MM.1S (cell line): ENCODE results near the gene PTP4A2.

ENCODE experiments used
- DNase-seq: peaks from one replicate; pipeline ENCODE4 v3.0.0-alpha.2; 2015
- H2AFZ ChIP-seq: fragments of 300-600 bp; sonication (generic); 2 replicates; pipeline ENCODE4 v1.6.0; 2016; ENCODE audit warnings: antibody characterized with exemption, low read length
- H3F3A ChIP-seq: fragments of 300-600 bp; sonication (generic); 2 replicates; pipeline ENCODE4 v1.6.1; 2016; ENCODE audit warnings: mild to moderate bottlenecking, antibody characterized with exemption, low read length, moderate library complexity, mixed read lengths; ENCODE audit not compliant: insufficient read depth
- H3K27ac ChIP-seq: fragments of 300-600 bp; sonication (generic); 2 replicates; pipeline ENCODE4 v1.5.1; 2016; ENCODE audit warnings: mild to moderate bottlenecking, low read length
- H3K27me3 ChIP-seq: fragments of 300-600 bp; sonication (generic); replicated peaks from 2 replicates; pipeline ENCODE4 v1.6.0; 2016; ENCODE audit warnings: low read length; ENCODE audit not compliant: insufficient read depth
- H3K36me3 ChIP-seq: fragments of 300-600 bp; sonication (generic); replicated peaks from 2 replicates; pipeline ENCODE4 v1.6.1; 2016; ENCODE audit warnings: mild to moderate bottlenecking, low read length, mixed read lengths; ENCODE audit not compliant: insufficient read depth
- H3K4me1 ChIP-seq: fragments of 300-600 bp; sonication (generic); 2 replicates; pipeline ENCODE4 v1.6.1; 2016; ENCODE audit warnings: low read length, mixed read lengths
- H3K4me2 ChIP-seq: fragments of 300-600 bp; sonication (generic); 2 replicates; pipeline ENCODE4 v1.6.0; 2016; ENCODE audit warnings: low read depth, low read length
- H3K4me3 ChIP-seq: fragments of 300-600 bp; sonication (generic); 2 replicates; pipeline ENCODE4 v1.5.1; 2016; ENCODE audit warnings: low read length, mixed read lengths
- H3K79me2 ChIP-seq: fragments of 300-600 bp; sonication (generic); 2 replicates; pipeline ENCODE4 v1.6.1; 2016; ENCODE audit warnings: mixed run types, low read length, mixed read lengths
- H3K9ac ChIP-seq: fragments of 300-600 bp; sonication (generic); 2 replicates; pipeline ENCODE4 v1.6.1; 2016; ENCODE audit warnings: low read length, mixed read lengths
- H3K9me2 ChIP-seq: fragments of 300-600 bp; sonication (generic); replicated peaks from 2 replicates; pipeline ENCODE4 v1.6.1; 2016; ENCODE audit warnings: mild to moderate bottlenecking, low read length, mixed read lengths; ENCODE audit not compliant: insufficient read depth
- H3K9me3 ChIP-seq: fragments of 300-600 bp; sonication (generic); replicated peaks from 2 replicates; pipeline ENCODE4 v1.6.1; 2016; ENCODE audit warnings: mild to moderate bottlenecking, low read length, mixed read lengths; ENCODE audit not compliant: insufficient read depth
- H4K20me1 ChIP-seq: fragments of 300-600 bp; sonication (generic); 2 replicates; pipeline ENCODE4 v1.6.1; 2016; ENCODE audit warnings: mild to moderate bottlenecking, low read length, moderate library complexity, mixed read lengths; ENCODE audit not compliant: insufficient read depth
- EZH2 ChIP-seq: fragments of 300-600 bp; sonication (generic); optimal IDR thresholded peaks from 2 replicates; pipeline ENCODE3; 2017; ENCODE audit warnings: low read depth, mild to moderate bottlenecking, antibody characterized with exemption, low read length, mixed read lengths
- EZH2phosphoT487 ChIP-seq: fragments of 300-600 bp; sonication (generic); IDR thresholded peaks from 2 replicates; pipeline ENCODE4 v1.6.1; 2018; ENCODE audit warnings: antibody characterized with exemption, low read length
- TF ChIP-seq, protein P1 (sequence below): fragments of 300-600 bp; sonication (generic); IDR thresholded peaks from 2 replicates; pipeline ENCODE4 v1.5.1; 2016; ENCODE audit warnings: antibody characterized with exemption, low read length, mixed read lengths

The PTP4A2 gene

DNA sequence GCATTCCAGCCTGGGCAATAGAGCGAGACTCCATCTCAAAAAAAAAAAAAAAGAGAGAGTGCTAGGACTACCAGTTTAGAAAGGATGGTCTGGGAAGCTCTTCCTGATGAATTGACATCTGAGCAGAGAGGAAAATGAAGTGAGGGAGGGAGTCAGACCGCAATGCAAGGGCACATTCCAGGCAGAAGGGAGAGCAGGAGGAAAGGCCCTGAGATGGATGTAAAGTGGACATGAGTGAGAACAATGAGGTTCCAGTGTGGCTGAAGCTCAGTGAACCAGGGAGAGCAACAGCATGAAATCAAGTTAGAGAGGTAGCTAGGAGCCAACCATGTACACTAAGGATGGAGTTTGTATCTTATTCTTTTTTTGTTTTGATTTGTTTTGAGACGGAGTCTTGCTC, 66.5 kb downstream of the PTP4A2 start:
- H3K27ac ChIP-seq, result no peak overlapping the region
- H3K9me2 ChIP-seq, result no peaks in the 10 kb centered on the region
- H3F3A ChIP-seq, result no peaks in the 10 kb centered on the region
- no peaks in the 10 kb centered on the region for H3K79me2 ChIP-seq
- H3K4me2 ChIP-seq, result no peak overlapping the region
- no peak overlapping the region for H2AFZ ChIP-seq
- no peaks in the 10 kb centered on the region for H3K9me3 ChIP-seq
- H3K4me1 ChIP-seq, result no peaks in the 10 kb centered on the region
- no peaks in the 10 kb centered on the region for H3K36me3 ChIP-seq
- H3K27me3 ChIP-seq, result no peaks in the 10 kb centered on the region
- TF ChIP-seq EZH2, result no peak
- TF ChIP-seq, protein P1, sequence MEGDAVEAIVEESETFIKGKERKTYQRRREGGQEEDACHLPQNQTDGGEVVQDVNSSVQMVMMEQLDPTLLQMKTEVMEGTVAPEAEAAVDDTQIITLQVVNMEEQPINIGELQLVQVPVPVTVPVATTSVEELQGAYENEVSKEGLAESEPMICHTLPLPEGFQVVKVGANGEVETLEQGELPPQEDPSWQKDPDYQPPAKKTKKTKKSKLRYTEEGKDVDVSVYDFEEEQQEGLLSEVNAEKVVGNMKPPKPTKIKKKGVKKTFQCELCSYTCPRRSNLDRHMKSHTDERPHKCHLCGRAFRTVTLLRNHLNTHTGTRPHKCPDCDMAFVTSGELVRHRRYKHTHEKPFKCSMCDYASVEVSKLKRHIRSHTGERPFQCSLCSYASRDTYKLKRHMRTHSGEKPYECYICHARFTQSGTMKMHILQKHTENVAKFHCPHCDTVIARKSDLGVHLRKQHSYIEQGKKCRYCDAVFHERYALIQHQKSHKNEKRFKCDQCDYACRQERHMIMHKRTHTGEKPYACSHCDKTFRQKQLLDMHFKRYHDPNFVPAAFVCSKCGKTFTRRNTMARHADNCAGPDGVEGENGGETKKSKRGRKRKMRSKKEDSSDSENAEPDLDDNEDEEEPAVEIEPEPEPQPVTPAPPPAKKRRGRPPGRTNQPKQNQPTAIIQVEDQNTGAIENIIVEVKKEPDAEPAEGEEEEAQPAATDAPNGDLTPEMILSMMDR, result no peak
- no peak for TF ChIP-seq EZH2phosphoT487
- no peak for DNase-seq
- no peak overlapping the region for H3K9ac ChIP-seq
- no peaks in the 10 kb centered on the region for H4K20me1 ChIP-seq
- no peak overlapping the region for H3K4me3 ChIP-seq

DNA sequence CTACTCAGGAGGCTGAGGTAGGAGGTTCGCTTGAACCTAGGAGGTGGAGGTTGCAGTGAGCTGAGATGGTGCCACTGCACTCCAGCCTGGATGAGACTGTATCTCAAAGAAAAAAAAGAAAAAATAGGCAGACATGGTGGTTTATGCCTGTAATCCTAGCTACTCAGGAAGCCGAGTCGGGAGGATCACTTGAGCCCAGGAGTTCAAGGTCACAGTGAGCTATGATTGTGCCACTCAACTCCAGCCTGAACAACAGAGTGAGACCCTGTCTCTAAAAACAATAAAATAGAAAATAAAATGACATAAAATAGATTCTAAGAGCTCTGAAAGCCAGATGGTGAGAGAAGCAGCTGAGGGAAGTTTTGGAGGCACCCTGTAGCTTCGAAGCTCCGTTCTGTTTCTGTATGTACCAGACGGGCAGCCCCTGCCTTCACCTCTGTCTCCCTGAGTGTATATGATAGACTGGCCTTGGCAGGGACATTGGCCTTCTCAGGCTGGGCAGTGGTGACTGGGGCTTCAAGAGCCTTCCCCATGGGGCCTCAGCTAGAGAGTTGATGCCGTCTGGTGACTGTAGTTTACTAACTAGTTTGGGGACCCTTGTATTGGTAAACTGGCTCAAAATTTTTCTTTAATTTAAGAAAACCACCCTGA, 68.0 kb downstream of the PTP4A2 start:
- H3K27me3 ChIP-seq, result no peaks in the 10 kb centered on the region
- H3K36me3 ChIP-seq, result no peaks in the 10 kb centered on the region
- no peak overlapping the region for H3K9ac ChIP-seq
- H4K20me1 ChIP-seq, result no peaks in the 10 kb centered on the region
- H3F3A ChIP-seq, result no peaks in the 10 kb centered on the region
- H3K4me3 ChIP-seq, result no peak overlapping the region
- H3K4me2 ChIP-seq, result no peak overlapping the region
- TF ChIP-seq, protein P1, result no peak
- TF ChIP-seq EZH2 (no peak), EZH2phosphoT487 (no peak)
- H3K79me2 ChIP-seq, result no peaks in the 10 kb centered on the region
- DNase-seq, result no peak
- no peak overlapping the region for H2AFZ ChIP-seq
- no peak overlapping the region for H3K27ac ChIP-seq
- H3K4me1 ChIP-seq, result no peaks in the 10 kb centered on the region
- no peaks in the 10 kb centered on the region for H3K9me3 ChIP-seq
- H3K9me2 ChIP-seq, result no peaks in the 10 kb centered on the region

DNA sequence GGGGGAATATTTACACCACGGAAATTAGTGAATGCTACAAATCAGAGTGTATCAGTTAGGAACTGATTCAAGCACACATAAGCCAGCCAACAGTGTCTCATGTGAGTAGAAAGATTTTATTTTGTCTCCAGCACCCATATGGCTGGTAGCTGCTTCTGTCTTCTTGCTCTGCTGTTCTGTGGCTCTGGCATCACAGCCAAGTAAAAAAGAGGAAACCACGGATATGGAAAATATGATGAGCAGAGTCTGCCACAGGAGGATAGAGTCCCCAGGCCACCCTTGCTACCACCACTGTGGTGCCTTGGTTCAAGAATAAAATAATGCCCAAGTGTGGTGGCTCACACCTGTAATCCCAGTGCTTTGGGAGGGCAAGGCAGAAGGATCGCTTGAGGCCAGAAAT, 68.7 kb downstream of the PTP4A2 start:
- Histone ChIP-seq H3K9me2 (no peaks in the 10 kb centered on the region), H2AFZ (no peak overlapping the region), H3K4me2 (no peak overlapping the region), H3K4me3 (no peak overlapping the region), H3K4me1 (no peaks in the 10 kb centered on the region), H3K27me3 (no peaks in the 10 kb centered on the region), H3F3A (no peaks in the 10 kb centered on the region), H3K79me2 (no peaks in the 10 kb centered on the region), H3K36me3 (no peaks in the 10 kb centered on the region), H3K9me3 (no peaks in the 10 kb centered on the region), H4K20me1 (no peaks in the 10 kb centered on the region), H3K9ac (no peak overlapping the region), H3K27ac (no peak overlapping the region)
- DNase-seq, result no peak
- TF ChIP-seq EZH2phosphoT487 (no peak), EZH2 (no peak)
- TF ChIP-seq, protein P1, result no peak
